HepG2 (cell line): Measurements from ENCODE around the gene FBF1. TPM values are rescaled to one million over a fixed set of nuclear protein-coding genes. Genes with fewer than 3 reads are reported as not detected.

Experiments
- ARNT2 ChIP-seq: sonication (generic); formaldehyde crosslinking; IDR thresholded peaks from 2 replicates; pipeline ENCODE4 v1.8.0; 2022; ENCODE audit warnings: mild to moderate bottlenecking, low read depth, missing genetic modification reagents, moderate library complexity
- GPN1 ChIP-seq: sonication (generic); formaldehyde crosslinking; IDR thresholded peaks from 2 replicates; pipeline ENCODE4 v1.5.1; 2020; ENCODE audit warnings: missing genetic modification reagents, borderline replicate concordance
- polyA plus RNA-seq, 8 experiments: library from polyadenylated mRNA; depleted of rRNA in 3 of 8; stranded (reverse) in 7 of 8; unstranded in 1 of 8; fragments of >200 nt; fragmentation: Illumina TruSeq in 4 of 8; extraction: Trizol in 4 of 8; gene quantifications; 2 replicates each; pipeline versions ENCODE4 v1.2.1 to v1.2.3, GENCODE V29; 2011 to 2016; ENCODE audit warnings: low read depth in 4 of 8, missing spikeins in 1 of 8, mixed read lengths in 1 of 8; ENCODE audit not compliant: insufficient read depth in 1 of 8
- total RNA-seq, 5 experiments: library from RNA; depleted of rRNA; stranded (reverse); fragments of >200 nt; fragmentation: Illumina TruSeq; extraction: Trizol; gene quantifications; 2 replicates each; pipeline ENCODE4 v1.2.3, GENCODE V29; 2016; ENCODE audit warnings: low read depth in 1 of 5
- TF ChIP-seq, protein P1 (sequence below): sonication (generic); formaldehyde crosslinking; IDR thresholded peaks from 2 replicates; pipeline ENCODE4 v1.4.0; 2020; ENCODE audit warnings: missing genetic modification reagents, borderline replicate concordance
- TF ChIP-seq, protein P2 (sequence below): sonication (generic); formaldehyde crosslinking; conservative IDR thresholded peaks from 2 replicates; pipeline ENCODE4 v1.4.0; 2020; ENCODE audit warnings: missing genetic modification reagents
- TF ChIP-seq, protein P3 (sequence below): sonication (generic); formaldehyde crosslinking; IDR thresholded peaks from 2 replicates; pipeline ENCODE4 v1.4.0; 2020; ENCODE audit warnings: missing genetic modification reagents, borderline replicate concordance

The FBF1 gene
- total and polyA plus RNA-seq, 2 of the 13 experiments (the other 11 are each of a cell fraction or from before 2014, with no cell fraction given): 2.4 to 8.1 TPM

DNA sequence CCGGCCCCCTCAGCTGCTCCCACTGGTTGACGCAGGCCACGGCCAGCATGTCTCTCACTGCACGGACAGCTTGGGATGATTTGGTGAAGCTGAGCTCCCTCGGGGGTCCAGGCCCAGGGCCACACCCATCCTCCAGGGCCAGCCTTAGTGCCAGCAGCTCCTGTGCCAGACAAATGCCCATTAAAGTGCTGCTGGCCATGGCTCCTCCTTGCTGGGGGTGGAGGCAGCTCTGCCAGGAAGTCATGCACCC is 65.0 kb downstream of the FBF1 start (continued):
- TF ChIP-seq, protein P1, sequence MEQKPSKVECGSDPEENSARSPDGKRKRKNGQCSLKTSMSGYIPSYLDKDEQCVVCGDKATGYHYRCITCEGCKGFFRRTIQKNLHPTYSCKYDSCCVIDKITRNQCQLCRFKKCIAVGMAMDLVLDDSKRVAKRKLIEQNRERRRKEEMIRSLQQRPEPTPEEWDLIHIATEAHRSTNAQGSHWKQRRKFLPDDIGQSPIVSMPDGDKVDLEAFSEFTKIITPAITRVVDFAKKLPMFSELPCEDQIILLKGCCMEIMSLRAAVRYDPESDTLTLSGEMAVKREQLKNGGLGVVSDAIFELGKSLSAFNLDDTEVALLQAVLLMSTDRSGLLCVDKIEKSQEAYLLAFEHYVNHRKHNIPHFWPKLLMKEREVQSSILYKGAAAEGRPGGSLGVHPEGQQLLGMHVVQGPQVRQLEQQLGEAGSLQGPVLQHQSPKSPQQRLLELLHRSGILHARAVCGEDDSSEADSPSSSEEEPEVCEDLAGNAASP (CRISPR knock-in tag): no peak
- TF ChIP-seq GPN1 (CRISPR knock-in tag) (peak; percentile 44; the same call in 1 of the 2 replicates), ARNT2 (CRISPR knock-in tag) (peak; percentile 12; the same call in 1 of the 2 replicates)
- TF ChIP-seq, protein P2, sequence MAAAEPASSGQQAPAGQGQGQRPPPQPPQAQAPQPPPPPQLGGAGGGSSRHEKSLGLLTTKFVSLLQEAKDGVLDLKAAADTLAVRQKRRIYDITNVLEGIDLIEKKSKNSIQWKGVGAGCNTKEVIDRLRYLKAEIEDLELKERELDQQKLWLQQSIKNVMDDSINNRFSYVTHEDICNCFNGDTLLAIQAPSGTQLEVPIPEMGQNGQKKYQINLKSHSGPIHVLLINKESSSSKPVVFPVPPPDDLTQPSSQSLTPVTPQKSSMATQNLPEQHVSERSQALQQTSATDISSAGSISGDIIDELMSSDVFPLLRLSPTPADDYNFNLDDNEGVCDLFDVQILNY (CRISPR knock-in tag): no peak
- TF ChIP-seq, protein P3, sequence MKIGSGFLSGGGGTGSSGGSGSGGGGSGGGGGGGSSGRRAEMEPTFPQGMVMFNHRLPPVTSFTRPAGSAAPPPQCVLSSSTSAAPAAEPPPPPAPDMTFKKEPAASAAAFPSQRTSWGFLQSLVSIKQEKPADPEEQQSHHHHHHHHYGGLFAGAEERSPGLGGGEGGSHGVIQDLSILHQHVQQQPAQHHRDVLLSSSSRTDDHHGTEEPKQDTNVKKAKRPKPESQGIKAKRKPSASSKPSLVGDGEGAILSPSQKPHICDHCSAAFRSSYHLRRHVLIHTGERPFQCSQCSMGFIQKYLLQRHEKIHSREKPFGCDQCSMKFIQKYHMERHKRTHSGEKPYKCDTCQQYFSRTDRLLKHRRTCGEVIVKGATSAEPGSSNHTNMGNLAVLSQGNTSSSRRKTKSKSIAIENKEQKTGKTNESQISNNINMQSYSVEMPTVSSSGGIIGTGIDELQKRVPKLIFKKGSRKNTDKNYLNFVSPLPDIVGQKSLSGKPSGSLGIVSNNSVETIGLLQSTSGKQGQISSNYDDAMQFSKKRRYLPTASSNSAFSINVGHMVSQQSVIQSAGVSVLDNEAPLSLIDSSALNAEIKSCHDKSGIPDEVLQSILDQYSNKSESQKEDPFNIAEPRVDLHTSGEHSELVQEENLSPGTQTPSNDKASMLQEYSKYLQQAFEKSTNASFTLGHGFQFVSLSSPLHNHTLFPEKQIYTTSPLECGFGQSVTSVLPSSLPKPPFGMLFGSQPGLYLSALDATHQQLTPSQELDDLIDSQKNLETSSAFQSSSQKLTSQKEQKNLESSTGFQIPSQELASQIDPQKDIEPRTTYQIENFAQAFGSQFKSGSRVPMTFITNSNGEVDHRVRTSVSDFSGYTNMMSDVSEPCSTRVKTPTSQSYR (CRISPR knock-in tag): 0 out of 2 replicates have a peak, but pooled peaks have one; percentile 46
